HG02970 (cell line): Measurements from ENCODE around the gene VASP.

Experiments
- ATAC-seq: cut with Tn5 transposase; IDR thresholded peaks from one replicate; pipeline ENCODE4 v1.9.1; 2021; ENCODE audit warnings: mild to moderate bottlenecking, moderate library complexity, moderate number of reproducible peaks; ENCODE audit not compliant: unreplicated experiment, low FRiP score

The VASP gene

DNA sequence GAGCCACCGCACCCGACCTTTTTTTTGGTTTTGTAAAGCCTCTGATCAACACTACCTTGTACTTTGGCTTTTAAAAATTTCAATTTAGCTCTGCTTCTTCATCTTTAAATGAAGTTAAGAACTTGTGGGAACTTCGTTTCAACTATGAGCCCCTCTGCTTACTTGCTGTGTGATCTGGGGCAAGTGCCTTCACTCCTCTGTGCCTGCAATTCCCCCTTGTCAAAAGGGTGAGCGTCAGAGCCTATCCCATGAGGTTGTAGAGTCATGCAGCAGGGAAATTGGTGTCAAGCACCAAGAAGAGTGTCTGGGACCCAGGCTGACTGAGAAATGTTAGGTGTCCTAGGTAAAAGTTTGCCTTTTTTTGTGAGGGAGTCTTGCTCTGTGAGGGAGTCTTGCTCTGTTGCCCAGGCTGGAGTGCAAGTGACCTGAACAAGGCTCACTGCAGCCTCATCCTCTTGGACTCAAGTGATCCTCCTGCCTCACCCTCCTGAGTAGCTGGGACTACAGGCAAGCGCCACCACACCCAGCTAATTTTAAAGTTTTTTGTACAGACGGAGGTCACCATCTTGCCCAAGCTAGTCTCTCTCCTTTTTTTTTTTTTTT, 5.7 kb downstream of the VASP start:
- ATAC-seq: no peak

DNA sequence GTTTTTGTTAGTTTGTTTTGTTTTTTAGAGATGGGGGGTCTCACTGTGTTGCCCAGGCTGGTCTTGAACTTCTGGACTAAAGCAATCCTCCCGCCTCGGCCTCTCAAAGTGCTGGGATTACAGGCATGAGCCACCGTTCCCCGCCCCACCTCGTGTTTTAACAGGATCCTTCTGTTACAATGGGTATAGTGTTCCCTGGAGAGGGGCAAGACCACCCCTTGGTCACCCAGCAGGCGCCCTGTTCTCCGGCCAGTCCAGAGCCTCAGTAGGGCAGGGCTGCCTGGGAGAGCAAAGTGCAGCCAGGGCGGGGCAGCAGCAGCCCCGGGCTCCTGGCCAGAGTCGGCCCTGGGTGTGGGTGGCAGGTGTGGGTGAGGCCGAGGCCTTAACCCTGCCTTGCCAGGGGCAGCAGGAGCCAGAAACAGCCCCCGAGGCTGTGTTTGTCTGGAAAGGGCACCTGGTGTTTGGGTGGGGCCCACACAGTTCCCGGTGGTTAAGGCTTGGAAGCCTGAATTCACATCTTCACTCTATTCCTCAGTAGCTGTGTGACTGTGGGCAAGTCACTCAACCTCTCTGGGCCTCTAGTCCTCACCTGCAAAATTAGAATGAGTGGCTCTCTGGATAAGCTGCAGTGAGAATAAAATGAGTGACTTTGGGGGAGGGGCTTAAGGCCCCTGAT, 7.2 kb downstream of the VASP start:
- ATAC-seq: no peak

DNA sequence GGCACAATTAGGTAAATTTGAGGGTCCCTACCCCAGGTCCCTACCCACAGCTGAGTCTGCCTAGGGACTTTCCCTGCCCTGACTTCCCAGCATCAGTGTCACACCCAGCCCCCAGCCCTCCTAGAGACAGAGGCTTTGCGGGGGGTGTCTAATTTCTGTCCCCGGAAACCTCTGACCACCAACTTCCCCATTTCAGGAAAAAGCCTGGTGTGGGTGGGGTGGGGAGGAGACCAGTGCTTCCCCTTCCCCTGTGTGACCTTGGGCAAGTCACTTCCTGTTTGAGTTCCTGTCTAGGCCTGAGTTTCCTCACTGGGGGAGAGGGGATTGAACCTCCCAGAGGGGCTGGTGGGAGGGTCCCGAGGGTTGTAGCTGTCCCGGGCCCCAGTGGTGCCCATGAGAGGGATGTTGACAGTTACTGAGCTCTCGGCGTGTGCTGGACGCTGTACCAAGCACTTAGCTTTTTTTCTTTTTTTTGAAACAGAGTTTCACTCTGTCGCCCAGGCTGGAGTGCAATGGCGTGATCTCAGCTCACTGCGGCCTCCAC, 7.9 kb downstream of the VASP start:
- no peak for ATAC-seq

DNA sequence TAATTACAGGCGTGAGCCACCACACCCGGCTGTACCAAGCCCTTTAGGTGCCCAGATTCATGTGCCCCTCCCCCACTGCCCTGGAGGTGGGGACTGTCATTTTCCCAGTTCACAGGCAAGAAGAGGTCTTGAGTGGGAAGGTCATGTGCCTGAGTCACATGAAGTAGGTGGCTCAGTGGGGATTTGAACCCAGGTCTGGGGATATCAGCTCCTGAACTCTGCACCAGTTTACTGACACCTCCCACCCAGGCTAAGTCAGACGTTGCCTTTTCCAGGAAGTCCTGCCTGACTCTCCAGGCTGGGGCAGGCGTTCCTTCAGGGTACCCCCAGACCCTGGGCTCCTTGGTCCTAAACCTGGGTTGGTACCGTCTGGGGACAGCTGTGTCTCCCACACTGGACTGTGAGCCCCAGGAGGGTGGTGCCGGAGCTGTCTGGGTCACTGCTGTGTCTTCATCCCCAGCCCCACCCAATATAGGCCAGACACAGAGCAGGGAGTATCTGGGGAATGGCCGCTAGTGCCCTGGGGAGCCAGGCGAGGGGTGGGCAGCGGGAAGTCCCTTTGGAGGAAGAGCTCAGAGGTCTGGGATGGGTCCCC, 8.6 kb downstream of the VASP start:
- ATAC-seq: no peak

DNA sequence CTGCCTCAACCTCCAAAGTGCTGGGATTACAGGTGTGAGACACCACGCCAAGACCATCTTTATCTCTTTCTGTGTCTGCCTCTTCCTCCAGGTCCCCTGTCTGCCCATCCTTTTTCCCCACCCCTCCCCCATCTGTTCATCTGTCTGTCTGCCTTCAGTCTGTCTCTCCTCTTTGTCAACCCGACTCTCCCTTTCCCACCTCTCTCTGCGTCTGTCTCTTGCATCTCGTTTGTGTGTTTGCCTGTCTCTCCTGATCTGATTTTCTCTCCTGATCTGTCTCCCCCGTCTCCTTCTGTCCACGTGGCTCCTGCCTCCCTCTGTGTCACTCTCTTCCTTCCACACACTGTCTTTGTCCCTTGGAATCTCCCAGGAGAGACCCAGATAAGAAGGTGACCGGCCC, 10.0 kb downstream of the VASP start:
- ATAC-seq: no peak

DNA sequence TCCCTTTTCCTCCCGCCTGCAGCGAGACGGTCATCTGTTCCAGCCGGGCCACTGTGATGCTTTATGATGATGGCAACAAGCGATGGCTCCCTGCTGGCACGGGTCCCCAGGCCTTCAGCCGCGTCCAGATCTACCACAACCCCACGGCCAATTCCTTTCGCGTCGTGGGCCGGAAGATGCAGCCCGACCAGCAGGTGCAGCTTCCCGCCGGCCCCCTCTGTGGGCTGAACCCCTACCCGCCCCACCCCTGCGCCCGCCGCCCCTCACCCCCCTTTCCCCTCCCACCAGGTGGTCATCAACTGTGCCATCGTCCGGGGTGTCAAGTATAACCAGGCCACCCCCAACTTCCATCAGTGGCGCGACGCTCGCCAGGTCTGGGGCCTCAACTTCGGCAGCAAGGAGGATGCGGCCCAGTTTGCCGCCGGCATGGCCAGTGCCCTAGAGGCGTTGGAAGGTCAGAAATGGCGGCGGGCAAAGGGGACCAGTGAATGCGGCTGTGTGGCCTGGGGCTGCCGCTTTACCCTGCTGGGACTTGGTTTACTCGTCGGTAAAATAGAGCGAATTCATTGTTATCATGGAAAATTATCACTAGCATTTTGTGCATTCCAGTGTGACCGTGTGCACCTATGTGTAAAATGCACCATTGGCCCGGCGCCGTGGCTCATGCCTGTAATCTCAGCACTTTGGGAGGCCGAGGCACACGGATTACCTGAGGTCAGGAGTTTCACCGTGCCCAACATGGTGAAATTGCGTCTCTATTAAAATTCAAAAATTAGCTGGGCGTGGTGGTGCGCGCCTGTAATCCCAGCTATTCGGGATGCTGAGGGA, 10.6 kb downstream of the VASP start:
- no peak for ATAC-seq

DNA sequence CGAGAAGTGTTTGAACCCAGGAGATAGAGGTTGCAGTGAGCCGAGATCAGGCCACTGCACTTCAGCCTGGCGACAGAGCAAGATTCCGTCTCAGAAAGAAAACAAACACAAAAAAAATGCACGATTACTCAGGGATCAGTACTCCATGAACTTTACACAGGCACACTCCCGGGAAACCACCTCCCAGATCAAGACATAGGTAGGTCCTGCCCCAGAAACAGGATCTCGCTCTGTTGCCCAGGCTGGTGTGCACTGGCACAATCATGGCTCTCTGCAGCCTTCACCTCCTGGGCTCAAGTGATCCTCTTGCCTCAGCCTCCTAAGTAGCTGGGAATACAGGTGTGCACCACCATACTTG, 11.2 kb downstream of the VASP start:
- ATAC-seq: no peak

DNA sequence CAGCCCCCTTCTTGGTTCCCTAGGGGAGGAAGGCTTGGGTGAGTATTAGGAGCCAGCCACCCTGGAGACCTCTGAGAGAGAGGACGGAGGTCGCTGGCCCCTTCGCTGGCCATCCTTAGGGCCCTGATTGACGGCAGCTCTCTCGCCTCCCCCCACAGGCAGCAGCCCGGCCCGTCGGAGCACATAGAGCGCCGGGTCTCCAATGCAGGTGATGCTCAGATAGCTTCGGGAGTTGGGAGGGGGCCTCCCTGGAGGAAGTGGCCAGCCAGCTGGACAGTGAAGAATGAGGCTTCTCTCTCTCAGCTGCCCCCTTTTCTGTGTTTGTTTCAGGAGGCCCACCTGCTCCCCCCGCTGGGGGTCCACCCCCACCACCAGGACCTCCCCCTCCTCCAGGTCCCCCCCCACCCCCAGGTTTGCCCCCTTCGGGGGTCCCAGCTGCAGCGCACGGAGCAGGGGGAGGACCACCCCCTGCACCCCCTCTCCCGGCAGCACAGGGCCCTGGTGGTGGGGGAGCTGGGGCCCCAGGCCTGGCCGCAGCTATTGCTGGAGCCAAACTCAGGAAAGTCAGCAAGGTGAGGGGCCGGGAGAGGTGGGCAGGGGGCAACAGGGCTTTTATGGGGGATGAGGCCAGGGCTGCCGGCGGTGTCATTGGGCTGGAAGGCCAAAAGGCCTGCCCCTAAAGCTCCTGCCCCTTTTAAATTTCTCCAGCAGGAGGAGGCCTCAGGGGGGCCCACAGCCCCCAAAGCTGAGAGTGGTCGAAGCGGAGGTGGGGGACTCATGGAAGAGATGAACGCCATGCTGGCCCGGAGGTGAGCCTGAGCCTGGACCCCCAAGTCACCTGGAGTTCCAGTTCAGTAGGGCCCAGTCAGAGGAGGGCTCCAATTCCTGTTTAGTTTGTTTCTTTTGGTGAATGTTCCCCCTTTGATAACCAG, 15.0 kb downstream of the VASP start:
- ATAC-seq: no peak

DNA sequence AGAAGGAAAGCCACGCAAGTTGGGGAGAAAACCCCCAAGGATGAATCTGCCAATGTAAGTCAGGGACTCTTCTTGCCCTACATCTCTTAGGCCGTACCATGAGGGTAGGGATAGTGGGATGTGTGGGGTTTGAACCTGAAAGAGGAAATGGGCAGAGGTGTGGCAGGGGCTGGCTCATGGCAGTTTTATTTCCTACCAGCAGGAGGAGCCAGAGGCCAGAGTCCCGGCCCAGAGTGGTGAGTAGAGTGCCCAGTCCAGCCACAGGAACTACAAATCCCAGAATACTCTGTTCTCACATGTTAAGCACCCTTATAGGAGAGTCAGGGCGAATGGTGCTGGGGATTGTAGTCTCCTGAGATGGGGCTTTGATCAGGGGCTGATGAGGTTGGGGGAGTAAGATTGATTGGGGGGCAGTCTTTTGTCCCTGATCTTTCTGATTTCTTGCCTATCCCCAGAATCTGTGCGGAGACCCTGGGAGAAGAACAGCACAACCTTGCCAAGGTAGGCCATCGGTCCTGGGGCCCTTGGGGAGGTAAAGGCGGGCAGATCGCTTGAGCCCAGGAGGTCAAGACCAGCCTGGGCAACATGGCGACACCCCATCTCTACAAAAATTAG, 16.5 kb downstream of the VASP start:
- ATAC-seq: peak; percentile 67

DNA sequence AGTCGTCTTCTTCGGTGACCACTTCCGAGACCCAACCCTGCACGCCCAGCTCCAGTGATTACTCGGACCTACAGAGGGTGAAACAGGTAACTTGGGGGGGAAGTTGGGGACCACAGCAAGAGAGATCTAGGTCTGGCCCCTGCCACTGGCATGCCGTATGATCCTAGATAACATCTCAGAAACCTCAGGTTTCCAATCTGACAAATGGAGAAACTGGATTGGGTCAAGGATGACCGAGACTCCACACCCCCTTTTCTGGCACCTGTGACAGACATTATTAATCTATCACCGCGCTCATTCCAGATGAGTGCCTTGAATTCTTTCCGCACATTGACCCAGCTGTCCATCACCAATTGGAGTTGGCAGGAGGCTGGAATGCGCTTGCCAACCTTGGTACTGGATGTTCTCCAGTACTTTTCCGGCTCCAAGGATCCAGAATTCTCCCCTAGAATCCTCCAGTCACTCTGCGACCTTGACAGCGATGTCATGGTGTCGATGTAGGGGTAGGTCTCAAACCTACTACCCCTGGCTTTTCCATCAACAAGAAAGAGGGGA, 17.4 kb downstream of the VASP start:
- ATAC-seq: no peak

DNA sequence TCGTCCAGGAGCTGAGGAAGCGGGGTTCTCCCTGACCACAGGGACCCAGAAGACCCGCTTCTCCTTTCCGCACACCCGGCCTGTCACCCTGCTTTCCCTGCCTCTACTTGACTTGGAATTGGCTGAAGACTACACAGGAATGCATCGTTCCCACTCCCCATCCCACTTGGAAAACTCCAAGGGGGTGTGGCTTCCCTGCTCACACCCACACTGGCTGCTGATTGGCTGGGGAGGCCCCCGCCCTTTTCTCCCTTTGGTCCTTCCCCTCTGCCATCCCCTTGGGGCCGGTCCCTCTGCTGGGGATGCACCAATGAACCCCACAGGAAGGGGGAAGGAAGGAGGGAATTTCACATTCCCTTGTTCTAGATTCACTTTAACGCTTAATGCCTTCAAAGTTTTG, 18.9 kb downstream of the VASP start:
- ATAC-seq: no peak

DNA sequence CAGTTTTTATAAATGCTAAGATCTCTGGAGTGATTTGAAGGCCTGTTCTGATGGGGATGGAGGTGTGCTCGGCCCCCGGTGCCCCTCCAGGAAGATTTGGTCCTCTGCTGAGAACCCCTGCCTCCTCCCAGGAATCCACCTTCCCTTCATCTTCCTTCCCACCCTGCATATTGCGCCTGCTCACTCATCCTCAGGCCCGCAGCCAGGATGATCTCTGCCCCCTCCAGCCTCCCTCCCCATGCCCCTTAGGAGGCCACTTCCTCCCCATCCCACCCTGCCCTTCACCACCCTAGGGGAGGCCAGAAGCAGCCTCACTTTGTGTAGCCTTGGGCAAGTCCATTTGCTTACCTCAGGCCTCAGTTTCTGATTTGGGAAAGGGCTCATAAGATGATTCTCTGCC, 19.7 kb downstream of the VASP start:
- no peak for ATAC-seq

DNA sequence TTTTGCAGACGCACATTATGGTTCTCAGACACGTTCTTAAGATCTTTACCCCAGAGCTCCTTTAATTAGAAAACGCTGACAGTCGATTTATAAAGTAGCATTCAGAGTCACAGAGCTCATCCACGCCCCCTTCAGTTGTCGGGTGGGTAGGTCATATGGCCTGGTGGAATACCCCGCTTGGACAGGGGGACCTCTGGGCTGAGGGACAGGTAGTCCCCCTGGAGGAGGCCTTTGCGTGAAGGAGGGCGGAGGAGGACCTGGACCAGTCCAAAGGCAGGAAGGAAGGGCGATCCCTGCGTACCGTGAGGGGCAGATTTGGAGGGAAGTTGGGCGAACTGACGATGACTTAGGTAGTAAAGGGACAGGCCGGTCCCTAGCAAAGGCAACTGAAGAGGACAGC, 20.5 kb downstream of the VASP start:
- ATAC-seq: no peak

DNA sequence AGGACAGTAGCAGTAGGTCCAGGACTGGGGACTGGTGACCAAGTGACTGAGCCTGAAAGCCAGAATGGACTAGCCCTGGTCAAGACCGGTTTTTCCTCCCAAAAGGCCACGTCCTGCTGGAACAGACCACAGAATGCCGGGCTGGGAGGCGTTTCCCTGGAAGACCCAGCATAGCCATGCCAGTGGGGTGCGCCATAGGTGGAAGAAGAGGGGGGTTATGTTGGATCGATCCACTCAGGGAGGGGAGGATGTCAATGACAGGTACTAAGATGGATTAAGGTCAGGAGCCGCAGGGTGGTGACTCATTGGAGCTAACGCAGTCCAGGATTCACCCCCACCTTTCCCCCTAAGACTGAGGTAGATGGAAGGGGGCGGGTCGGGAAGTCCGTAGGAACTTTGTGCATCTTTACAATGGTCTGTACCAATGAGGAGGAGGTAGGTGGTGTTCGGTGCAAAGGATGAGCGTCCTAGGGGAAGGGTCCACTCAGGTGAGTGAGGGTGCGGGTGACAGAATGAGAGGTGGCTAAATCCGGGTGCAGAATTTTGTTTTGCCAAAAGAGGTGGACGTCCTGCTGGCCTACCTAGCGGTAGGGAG, 21.0 kb downstream of the VASP start:
- no peak for ATAC-seq

DNA sequence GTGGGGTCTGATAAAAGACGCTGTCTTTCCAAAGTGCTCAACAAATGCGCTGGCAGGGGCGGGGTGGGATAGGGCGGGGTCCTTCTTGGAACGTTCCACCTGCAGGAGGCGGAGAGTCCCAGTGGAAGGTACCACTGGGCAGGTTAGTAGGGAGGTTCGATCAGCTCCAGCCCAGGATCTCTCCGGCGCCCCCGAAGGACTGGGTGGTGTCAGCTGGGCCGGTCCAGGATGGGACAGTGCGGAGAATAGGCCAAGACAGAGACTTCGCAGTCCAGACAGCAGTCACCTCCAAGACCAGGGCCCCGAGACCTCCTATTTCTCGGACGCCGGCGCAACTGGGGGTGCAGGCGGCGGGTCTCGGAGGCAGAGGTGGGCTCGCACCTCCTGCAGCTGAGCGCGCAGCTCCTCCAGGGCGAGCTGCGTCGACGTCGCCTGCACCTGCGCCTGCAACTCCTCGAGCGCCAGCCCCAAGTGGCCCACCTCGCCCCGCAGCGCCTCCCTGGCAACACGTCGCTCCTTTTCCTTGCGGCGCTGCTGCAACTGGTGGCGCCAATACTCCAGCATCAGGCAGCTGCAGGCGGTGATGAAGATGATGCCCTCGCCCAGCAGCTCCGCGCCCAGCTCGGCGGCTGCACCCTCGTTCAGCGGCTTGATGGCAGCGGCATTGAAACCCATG, 21.6 kb downstream of the VASP start:
- no peak for ATAC-seq

DNA sequence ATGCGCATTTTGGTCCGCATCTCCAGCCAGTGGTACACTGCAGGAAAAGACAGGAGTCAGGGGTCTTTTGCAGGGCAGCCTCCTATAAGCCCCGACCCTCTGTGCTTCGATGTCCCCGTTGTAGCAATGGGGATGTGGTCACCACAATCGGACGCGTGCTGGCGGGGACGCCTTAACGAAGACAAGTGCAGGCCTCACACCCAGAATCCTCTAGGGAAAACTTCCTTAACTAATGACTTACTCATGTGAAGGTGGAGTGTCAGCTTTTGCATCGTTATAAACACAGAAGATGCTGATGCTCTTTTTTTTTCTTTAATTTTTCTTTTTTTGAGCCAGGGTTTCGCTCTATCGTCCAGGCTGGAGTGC, 22.1 kb downstream of the VASP start:
- ATAC-seq: no peak

DNA sequence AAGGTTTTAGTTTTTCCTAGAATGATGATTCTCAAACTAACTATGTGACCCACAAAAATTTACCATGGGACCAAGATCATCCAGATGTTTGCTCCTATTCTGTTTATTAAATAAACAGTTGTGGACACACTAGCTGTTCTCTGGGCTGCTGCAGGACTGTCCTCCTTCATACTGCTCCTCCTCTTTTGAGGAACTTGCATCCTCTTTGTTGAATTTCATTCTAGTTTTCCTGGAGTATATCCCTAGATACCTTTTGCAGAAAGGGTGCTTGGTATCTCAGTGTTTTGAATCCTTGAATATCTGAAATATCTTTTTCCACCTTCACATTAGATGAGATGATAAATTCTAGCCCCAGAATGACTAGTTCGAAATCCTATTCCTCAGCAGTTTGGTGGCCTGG, 24.1 kb downstream of the VASP start:
- no peak for ATAC-seq

DNA sequence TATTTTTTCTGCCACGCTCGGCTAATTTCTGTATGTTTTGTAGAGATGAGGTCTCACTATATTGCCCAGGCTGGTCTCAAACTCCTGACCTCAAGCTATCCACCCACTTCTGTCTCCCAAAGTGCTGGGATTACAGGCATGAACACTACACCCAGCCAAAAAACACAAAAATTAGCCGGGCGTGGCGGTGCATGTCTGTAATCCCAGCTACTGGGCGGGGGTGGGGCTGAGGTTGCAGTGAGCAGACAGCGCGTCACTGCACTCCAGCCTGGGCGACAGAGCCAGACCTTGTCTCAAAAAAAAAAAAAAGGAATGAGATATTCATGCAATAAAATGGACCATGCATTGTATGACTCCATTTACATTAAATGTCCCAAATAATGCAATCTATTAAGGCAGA, 32.2 kb downstream of the VASP start:
- no peak for ATAC-seq
